MCF 10A (cell line): ENCODE data around the gene MTMR12. TPM values are rescaled to one million over a fixed set of nuclear protein-coding genes. Genes with fewer than 3 reads are reported as not detected.
"Not testable (repeated sequence)": the region's sequence is repeated elsewhere in the genome, so short reads cannot be mapped to it uniquely, and the experiment has no call there.

ENCODE experiments used
- BruUV-seq: library from RNA; stranded (reverse); fragments of 400-500 nt; replicated peaks from 2 replicates; lab custom pipeline; 2021; lab: Mats Ljungman, UMichigan
- CTCF ChIA-PET: fragments of 300-600 bp; sonication (Branson Sonifier 250); formaldehyde crosslinking; extraction: SDS; loops from one replicate; lab custom pipeline; 2021; ENCODE audit warnings: antibody characterized with exemption, inconsistent platforms; lab: Yijun Ruan, JAX
- POLR2A ChIA-PET: fragments of 300-600, 350-650 bp; sonication (Branson Sonifier 250); formaldehyde crosslinking; extraction: SDS; loops from one replicate; lab custom pipeline; 2020; ENCODE audit warnings: antibody characterized with exemption, inconsistent platforms; lab: Yijun Ruan, JAX
- DNase-seq: peaks from one replicate; pipeline ENCODE4 v3.0.0-alpha.2; 2018; ENCODE audit not compliant: unreplicated experiment
- H3K27ac Mint-ChIP-seq: one replicate; pipeline ENCODE4 v1.8.0; 2022; ENCODE audit warnings: mild to moderate bottlenecking, low read depth, mixed read lengths; ENCODE audit not compliant: unreplicated experiment
- H3K27me3 Mint-ChIP-seq: one replicate; pipeline ENCODE4 v1.8.0; 2022; ENCODE audit warnings: mixed read lengths; ENCODE audit not compliant: insufficient read depth, unreplicated experiment
- H3K36me3 Mint-ChIP-seq: one replicate; pipeline ENCODE4 v1.8.0; 2022; ENCODE audit warnings: mild to moderate bottlenecking, moderate library complexity, mixed read lengths; ENCODE audit not compliant: insufficient read depth, unreplicated experiment
- H3K4me1 Mint-ChIP-seq: one replicate; pipeline ENCODE4 v1.8.0; 2022; ENCODE audit warnings: mixed read lengths; ENCODE audit not compliant: insufficient read depth, unreplicated experiment
- H3K4me3 Mint-ChIP-seq: one replicate; pipeline ENCODE4 v1.8.0; 2022; ENCODE audit warnings: mild to moderate bottlenecking, moderate library complexity, mixed read lengths; ENCODE audit not compliant: unreplicated experiment
- H3K9me3 Mint-ChIP-seq: one replicate; pipeline ENCODE4 v1.8.0; 2022; ENCODE audit warnings: mixed read lengths; ENCODE audit not compliant: unreplicated experiment
- intact Hi-C: fragments of 100-400 bp; cut with micrococcal nuclease; formaldehyde crosslinking; loops from 2 replicates; pipeline ENCODE4 v1.14.1; 2022
- total RNA-seq: library from RNA; stranded (reverse); gene quantifications from 2 replicates; pipeline ENCODE4 v1.2.3, GENCODE V29; 2022
- TF ChIP-seq, protein P1 (sequence below): fragments of 200-600 bp; IDR thresholded peaks from one replicate; pipeline ENCODE4 v1.8.0; 2022; ENCODE audit warnings: antibody characterized with exemption, mild to moderate bottlenecking; ENCODE audit not compliant: unreplicated experiment

Gene MTMR12
- total RNA-seq, 1 experiment from 2014 or later = 24.4 TPM

DNA sequence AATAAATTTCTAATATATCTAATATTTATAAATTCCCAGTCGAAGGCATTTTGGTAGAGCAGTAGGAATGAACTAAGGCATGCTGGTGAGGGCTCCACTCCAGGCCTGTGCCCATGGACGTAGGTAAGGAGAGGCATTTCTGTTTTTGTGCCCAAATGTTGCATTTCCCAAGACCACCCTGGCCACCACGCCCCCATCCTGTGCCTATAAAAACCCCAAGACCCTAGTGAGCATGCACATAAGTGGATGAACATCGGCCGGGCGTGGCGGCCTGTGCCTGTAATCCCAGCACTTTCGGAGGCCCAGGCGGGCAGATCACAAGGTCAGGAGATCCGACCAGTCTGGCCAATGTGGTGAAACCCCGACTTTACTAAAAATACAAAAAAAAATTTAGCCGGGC lies 10.1 kb upstream of the MTMR12 start:
- no peak for DNase-seq
- POLR2A ChIA-PET = no interaction called here
- no TSS peak for BruUV-seq
- Mint-ChIP-seq H3K36me3 (no peaks in the 10 kb centered on the region), H3K27me3 (no peaks in the 10 kb centered on the region), H3K9me3 (no peaks in the 10 kb centered on the region), H3K4me3 (no peak overlapping the region), H3K27ac (no peak overlapping the region), H3K4me1 (no peaks in the 10 kb centered on the region)
- TF ChIP-seq, protein P1, sequence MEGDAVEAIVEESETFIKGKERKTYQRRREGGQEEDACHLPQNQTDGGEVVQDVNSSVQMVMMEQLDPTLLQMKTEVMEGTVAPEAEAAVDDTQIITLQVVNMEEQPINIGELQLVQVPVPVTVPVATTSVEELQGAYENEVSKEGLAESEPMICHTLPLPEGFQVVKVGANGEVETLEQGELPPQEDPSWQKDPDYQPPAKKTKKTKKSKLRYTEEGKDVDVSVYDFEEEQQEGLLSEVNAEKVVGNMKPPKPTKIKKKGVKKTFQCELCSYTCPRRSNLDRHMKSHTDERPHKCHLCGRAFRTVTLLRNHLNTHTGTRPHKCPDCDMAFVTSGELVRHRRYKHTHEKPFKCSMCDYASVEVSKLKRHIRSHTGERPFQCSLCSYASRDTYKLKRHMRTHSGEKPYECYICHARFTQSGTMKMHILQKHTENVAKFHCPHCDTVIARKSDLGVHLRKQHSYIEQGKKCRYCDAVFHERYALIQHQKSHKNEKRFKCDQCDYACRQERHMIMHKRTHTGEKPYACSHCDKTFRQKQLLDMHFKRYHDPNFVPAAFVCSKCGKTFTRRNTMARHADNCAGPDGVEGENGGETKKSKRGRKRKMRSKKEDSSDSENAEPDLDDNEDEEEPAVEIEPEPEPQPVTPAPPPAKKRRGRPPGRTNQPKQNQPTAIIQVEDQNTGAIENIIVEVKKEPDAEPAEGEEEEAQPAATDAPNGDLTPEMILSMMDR = no peak
- CTCF ChIA-PET = no interaction called here
- intact Hi-C loops = no loop called here

DNA sequence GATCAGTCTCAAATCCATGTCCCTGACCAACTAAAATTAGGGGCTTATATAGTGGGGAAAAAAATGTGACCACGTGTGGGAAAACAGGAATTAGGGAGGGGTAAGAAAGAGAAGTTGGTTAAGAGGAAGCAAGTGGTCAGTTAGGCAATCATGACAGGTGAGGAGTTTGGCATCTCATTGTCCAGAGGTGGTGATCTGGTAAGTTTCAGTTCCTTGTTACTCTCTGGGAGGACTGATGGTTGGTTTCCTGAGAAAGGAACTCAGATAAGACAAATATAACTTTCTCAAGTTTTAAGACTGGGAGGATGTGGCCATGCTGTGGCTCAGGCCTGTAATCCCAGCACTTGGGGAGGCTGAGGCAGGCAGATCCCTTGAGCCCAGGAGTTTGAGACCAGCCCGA lies 9.0 kb upstream of the MTMR12 start:
- CTCF ChIA-PET = interaction anchor here (4.5 kb wide), 1 partner anchor 8 kb away, joined by 26 read pairs; no protein-coding TSS in a partner anchor
- BruUV-seq, POLR2A ChIA-PET, H3K4me1 Mint-ChIP-seq, H3K9me3 Mint-ChIP-seq, DNase-seq, H3K27me3 Mint-ChIP-seq, H3K36me3 Mint-ChIP-seq, H3K4me3 Mint-ChIP-seq, intact Hi-C loops, H3K27ac Mint-ChIP-seq: not testable (repeated sequence)

DNA sequence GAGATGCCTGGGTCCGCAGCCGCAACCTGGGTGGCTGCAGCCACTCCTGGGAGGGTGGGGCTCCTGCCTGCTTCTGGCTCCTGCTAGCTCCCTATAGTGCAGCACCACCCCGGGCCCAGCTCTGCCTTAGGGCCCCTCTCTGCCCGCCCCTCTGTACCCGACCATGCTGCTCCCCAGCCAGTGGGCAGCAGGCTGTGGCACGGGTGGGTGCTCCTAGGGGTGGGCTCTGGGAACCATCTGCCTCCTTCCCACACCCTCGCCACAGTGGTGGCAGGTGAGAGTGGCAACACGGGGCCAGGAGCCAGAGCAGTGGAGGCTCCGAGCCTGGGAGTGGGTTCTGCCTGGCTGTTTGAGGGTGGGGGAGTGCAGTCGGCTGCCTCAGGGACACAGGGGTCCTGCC lies 7.8 kb upstream of the MTMR12 start:
- Mint-ChIP-seq H3K27me3 (no peaks in the 10 kb centered on the region), H3K27ac (no peak overlapping the region), H3K4me1 (no peaks in the 10 kb centered on the region), H3K36me3 (peaks cover 6% of the 10 kb centered on the region), H3K9me3 (no peaks in the 10 kb centered on the region), H3K4me3 (no peak overlapping the region)
- CTCF ChIA-PET = interaction anchor here (4.5 kb wide), 1 partner anchor 9 kb away, joined by 26 read pairs; no protein-coding TSS in a partner anchor
- POLR2A ChIA-PET = no interaction called here
- no peak for DNase-seq
- intact Hi-C loops = no loop called here
- TF ChIP-seq, protein P1 = no peak
- BruUV-seq = no TSS peak

DNA sequence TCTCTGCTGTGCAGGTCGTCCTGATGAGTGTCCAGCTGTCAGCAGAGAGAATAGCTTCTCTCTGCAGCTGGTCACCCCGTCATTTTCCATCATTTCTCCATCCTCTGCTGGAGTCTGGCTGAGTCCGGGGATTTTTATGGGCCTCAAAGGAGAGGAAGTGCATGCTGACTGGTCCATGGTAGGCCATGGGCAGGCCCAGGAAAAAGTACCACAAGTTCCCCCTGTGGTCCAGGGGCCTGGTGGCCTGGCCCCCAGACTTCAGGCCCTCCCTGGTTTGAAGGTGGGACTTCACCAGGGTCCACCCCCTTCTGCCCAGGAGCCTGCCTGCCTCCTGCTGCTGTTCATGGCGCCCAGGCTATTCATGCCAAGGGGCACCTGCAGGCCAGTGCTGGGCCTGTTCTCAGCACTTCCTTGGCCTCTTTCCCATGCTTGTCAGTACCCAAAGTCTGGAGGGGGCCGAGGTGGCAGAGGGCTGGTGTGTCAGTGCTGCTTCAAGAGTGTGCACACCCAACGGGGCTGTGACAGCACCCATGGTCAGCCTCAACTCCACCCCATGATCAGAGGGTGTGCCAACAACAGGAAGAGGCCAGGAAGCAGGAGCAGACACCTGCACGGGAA lies 7.3 kb upstream of the MTMR12 start:
- peaks cover 6% of the 10 kb centered on the region for H3K36me3 Mint-ChIP-seq
- POLR2A ChIA-PET = no interaction called here
- H3K9me3 Mint-ChIP-seq = no peaks in the 10 kb centered on the region
- CTCF ChIA-PET = interaction anchor here (4.5 kb wide), 1 partner anchor 10 kb away, joined by 26 read pairs; no protein-coding TSS in a partner anchor
- TF ChIP-seq, protein P1 = no peak
- DNase-seq = no peak
- no peaks in the 10 kb centered on the region for H3K27me3 Mint-ChIP-seq
- no peaks in the 10 kb centered on the region for H3K4me1 Mint-ChIP-seq
- H3K4me3 Mint-ChIP-seq = no peak overlapping the region
- intact Hi-C loops = no loop called here
- H3K27ac Mint-ChIP-seq = no peak overlapping the region
- no TSS peak for BruUV-seq
